Epithelial cell of proximal tubule (primary cell): ENCODE measurements around the gene SEMA3B. TPM values are rescaled to one million over a fixed set of nuclear protein-coding genes. Genes with fewer than 3 reads are reported as not detected.
A peak's percentile ranks its signal among the peaks of the same experiment; 100 is the strongest.

Source experiments
- DNase-seq: peaks from one replicate; pipeline ENCODE4 v3.0.0-alpha.2; 2011; ENCODE audit warnings: low read depth
- H3K4me3 ChIP-seq: 2 replicates; pipeline ENCODE4 v1.5.1; 2011; ENCODE audit warnings: low read depth, mild to moderate bottlenecking, low read length
- total RNA-seq: library from RNA; depleted of rRNA; stranded (reverse); fragments of >200 nt; gene quantifications from 2 replicates; pipeline ENCODE4 v1.2.3, GENCODE V29; 2015
- TF ChIP-seq, protein P1 (sequence below): conservative IDR thresholded peaks from 2 replicates; pipeline ENCODE4 v1.5.1; 2012; ENCODE audit warnings: low read depth, mild to moderate bottlenecking, low read length

The SEMA3B gene
- total RNA-seq, 1 donor from 2014 or later = 29.5 TPM

DNA sequence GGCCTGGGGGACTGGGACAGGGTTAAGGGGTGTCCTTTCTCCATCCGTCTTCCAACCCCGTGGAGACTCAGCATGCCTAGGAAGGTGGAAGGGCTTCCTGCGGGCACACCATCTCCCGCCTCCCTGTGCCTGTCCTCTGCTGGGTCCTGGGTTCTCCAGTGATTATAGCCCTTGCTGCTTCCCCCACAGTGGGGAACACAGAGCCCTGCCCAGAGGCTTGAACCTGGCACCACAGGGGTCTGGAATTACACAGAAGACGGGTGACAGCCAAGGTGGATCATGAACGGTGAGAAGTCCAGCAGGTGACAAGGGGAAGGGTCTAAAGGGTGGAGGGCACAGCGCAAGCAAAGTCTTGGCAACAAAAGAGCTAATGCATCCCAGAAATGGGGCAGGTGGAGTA lies 6.2 kb upstream of the SEMA3B start:
- no peak overlapping the region for H3K4me3 ChIP-seq
- TF ChIP-seq, protein P1, sequence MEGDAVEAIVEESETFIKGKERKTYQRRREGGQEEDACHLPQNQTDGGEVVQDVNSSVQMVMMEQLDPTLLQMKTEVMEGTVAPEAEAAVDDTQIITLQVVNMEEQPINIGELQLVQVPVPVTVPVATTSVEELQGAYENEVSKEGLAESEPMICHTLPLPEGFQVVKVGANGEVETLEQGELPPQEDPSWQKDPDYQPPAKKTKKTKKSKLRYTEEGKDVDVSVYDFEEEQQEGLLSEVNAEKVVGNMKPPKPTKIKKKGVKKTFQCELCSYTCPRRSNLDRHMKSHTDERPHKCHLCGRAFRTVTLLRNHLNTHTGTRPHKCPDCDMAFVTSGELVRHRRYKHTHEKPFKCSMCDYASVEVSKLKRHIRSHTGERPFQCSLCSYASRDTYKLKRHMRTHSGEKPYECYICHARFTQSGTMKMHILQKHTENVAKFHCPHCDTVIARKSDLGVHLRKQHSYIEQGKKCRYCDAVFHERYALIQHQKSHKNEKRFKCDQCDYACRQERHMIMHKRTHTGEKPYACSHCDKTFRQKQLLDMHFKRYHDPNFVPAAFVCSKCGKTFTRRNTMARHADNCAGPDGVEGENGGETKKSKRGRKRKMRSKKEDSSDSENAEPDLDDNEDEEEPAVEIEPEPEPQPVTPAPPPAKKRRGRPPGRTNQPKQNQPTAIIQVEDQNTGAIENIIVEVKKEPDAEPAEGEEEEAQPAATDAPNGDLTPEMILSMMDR = no peak
- DNase-seq = no peak

DNA sequence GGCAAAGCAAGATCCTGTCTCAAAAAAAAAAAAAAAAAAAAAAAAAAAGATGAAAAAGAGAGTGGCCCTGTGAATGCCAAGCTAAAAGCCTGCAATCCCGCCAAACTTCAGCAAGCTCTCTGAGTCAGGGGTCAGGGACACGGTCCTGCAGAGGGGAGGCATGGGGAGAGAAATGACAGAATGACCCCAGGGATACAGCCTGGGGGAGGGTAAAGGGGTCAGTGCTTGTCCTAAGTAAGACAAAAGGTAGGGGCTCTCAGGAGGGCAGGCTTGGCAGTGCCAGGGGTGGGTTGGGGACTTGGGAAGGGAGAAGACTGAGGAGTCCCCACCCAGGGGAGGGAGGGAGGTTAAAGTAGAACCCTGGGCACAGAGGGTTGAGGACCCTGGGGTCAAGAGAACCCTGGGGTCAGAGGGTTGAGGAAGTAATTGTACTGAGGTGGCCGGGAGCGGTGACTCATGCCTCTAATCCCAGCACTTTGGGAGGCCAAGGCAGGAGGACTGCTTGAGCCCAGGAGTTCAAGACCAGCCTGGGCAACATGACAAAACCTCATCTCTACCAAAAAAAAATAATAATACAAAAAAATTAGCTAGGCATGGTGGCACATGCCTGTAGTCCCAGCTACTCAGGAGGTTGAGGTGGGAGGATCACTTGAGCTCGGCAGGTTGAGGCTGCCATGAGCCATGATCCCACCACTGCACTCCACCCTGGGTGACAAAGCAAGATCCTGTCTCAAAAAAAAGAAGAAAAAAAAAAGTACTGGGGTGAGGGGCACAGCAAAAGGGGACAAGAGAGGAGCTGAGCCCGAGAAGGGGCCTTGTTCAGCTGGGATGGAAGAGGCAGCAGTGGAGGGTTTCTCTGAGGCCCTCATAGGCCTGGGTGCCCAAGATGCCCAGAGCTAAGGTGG lies 5.2 kb upstream of the SEMA3B start:
- no peak overlapping the region for H3K4me3 ChIP-seq
- TF ChIP-seq, protein P1 = no peak
- no peak for DNase-seq

DNA sequence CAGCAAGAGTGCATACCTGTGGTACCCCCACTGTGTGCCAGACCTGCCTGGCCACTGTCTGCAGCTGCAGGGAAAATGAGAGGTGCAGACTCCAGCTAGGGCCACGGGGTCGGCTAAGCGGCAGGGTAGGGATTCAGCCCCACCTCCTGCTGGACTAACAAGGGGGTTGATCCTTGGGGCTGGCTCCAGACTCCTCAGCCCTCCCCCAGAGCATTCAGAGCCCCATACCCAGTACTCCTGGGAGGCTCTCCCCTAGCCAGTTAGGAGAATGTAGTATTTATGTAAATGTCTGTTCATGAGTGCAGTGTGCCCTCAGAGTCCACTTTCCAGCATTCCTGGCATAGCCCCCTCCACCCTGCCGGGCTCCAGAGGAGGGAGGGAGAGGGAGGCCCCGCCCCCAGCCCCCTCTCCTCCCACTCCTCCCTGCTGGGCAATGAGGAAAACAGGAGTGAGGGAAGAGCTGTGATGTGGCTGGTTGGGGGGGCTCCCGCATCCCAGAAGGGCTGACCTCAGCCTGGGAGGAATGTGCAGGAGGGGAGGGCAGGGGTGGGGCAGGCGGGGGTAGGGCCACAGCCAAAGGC lies 4.5 kb upstream of the SEMA3B start:
- no peak overlapping the region for H3K4me3 ChIP-seq
- TF ChIP-seq, protein P1 = no peak
- DNase-seq = no peak

DNA sequence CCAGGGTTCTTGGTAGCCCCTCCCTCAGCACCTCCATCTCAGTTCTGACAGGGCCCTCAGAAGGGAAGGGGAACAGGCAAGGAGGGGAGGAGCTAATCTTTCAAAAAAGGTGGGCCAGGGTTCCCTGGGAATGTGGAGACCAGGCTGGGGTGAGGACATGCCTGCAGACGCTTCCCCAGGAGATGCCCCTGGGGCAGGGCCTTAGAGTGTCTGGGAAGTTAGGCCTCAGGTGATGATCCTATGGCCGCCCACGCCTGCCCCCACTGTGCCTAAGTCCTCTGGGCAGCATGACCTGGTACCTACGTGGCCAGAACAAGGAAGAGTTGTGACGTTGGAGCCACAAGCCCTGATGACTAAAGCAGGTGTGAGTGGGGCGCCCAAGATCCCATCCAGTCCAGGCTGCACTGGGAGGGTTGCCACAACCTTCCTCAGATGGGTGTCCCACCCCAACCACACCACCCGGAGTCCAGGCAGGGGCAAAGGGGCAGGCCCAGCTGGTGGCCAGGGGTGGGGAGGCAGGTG lies 3.9 kb upstream of the SEMA3B start:
- TF ChIP-seq, protein P1 = no peak

DNA sequence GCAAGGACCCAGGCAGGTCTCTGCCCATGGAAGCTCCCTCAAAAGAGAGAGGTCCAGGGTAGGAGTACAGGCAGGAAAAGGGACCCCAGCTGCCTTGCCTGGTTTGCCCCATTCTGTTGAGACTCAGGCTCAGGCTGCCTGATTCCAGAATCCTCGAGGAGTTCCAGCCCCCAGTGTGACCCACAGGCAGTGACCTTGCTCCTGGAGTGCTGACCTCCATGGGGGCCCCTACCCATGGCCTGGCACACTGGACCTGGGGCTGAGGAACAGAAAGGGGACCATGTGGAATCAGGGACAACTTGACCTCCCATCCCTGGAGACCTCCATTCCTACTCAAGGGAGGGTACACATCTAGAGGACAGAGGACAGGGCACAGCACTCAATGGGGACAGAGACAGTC lies 3.4 kb upstream of the SEMA3B start:
- TF ChIP-seq, protein P1 = no peak
- H3K4me3 ChIP-seq = no peak overlapping the region
- DNase-seq = no peak

More for the DNA sequence above, 3.9 kb upstream of the SEMA3B start:
- no peak for DNase-seq
- H3K4me3 ChIP-seq = no peak overlapping the region

DNA sequence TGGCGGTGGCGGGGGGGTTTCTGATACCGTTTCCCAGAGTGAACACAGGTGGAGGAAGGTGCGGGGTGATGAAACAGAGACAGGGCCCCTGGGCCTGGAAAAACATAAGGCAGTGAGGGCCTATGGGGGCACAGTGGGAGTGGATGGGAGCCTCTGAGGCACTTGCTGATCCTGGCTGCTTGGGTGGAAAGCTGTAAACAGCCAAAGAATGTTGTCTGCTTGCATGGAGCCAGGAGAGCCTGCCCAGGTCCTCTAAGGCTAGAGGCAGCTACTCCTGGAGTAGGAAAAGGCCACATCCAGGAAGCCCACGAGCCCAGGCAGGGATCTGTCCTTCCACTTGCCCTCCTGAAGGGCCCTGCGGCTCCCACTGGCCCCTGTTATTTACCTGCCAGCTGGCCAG lies 2.9 kb upstream of the SEMA3B start:
- DNase-seq = no peak
- TF ChIP-seq, protein P1 = no peak
- H3K4me3 ChIP-seq = peak overlapping the region; percentile 68
